ENCODE measurements around the gene IFNE.

IFNE gene, protein sequence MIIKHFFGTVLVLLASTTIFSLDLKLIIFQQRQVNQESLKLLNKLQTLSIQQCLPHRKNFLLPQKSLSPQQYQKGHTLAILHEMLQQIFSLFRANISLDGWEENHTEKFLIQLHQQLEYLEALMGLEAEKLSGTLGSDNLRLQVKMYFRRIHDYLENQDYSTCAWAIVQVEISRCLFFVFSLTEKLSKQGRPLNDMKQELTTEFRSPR

DNA sequence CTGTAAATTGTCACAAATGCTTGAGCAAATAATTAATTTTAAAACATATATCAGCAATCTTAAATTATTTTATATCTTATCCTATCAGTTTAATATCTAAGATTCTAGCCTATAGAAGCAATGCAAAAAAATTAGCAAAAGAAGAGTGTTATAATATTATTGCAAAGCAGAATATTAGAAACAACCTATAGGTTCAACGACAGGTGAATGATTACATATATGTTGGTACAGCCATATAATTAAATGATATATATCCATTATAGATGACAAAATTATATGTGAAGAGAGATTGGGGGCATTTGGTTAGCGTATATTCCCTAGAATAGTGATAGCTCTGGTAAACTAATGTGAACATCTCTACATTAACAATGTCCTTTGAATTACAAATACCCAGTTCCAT lies at the start of gene IFNE:
Gene IFNE, minus strand, starts transcription at position 101 of the 400 bp plus-strand sequence. CDS start 619 bp downstream, outside the sequence.
- no peak for TF ChIP-seq ZFX (IDR thresholded peaks at IDR 0.05)
- TF ChIP-seq, protein P1, sequence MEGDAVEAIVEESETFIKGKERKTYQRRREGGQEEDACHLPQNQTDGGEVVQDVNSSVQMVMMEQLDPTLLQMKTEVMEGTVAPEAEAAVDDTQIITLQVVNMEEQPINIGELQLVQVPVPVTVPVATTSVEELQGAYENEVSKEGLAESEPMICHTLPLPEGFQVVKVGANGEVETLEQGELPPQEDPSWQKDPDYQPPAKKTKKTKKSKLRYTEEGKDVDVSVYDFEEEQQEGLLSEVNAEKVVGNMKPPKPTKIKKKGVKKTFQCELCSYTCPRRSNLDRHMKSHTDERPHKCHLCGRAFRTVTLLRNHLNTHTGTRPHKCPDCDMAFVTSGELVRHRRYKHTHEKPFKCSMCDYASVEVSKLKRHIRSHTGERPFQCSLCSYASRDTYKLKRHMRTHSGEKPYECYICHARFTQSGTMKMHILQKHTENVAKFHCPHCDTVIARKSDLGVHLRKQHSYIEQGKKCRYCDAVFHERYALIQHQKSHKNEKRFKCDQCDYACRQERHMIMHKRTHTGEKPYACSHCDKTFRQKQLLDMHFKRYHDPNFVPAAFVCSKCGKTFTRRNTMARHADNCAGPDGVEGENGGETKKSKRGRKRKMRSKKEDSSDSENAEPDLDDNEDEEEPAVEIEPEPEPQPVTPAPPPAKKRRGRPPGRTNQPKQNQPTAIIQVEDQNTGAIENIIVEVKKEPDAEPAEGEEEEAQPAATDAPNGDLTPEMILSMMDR (conservative IDR thresholded peaks at IDR 0.05) = no peak
- H3K27ac ChIP-seq = no peak within 1 kb of the TSS

DNA sequence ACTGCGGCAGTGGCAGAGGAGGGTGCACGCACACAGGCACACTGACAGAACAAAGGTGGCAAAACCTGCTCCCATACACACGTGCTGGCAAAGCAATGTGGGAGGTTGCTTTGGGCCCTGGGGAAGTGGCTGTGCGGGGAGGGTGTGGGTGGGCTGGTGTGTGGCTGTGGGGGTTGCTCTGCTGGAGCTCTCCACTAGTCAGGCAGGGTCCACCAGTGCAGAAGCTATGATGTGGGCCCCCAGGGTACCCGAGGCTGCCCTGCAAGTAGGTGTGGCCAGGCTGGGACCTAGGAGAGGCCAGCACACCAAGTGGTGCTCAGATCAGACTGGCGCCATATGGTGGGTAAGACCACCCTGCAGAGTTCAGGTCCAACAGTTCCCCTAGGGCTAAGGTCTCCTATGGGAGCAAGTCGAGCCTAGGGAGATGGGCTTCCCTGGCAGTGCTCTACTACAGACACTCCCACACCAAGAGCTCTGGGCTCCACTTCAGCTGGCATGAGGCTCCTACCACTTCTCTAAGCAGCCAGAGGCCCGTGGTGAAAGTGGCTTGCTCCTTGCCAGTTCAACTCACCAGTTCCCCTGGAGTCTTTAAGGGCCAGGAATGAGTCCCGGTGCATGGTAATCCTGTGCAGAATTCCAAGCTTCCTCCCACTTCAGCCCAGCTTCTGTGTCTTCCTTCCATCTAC lies 46.2 kb upstream of the IFNE start:
- no peak overlapping the region for H3K27ac ChIP-seq

DNA sequence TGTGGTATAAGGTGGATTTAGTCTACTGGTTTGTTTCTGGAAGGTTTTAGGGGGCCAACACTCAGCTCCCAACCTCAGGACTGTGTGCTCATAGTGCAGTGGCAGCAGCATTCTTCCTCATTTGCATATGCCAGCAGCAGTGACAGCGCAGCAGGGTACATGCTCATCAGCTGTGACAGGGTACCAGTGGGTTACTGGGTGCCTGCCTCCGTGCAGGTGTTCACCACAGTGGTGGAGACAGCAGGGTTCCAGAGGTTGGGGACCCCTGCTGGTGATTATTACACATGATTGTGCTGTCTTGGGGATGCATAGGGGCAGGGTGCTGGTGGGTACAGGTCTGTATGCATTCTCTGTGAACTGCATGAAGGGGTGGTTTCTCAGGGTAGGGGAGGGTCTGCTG lies 45.5 kb upstream of the IFNE start:
- TF ChIP-seq, protein P1 (conservative IDR thresholded peaks at IDR 0.05) = no peak
- no peak for TF ChIP-seq ZFX (IDR thresholded peaks at IDR 0.05)
- no peak overlapping the region for H3K27ac ChIP-seq

More for the DNA sequence above, 46.2 kb upstream of the IFNE start:
- TF ChIP-seq ZFX (IDR thresholded peaks at IDR 0.05) = no peak
- TF ChIP-seq, protein P1 (conservative IDR thresholded peaks at IDR 0.05) = no peak

DNA sequence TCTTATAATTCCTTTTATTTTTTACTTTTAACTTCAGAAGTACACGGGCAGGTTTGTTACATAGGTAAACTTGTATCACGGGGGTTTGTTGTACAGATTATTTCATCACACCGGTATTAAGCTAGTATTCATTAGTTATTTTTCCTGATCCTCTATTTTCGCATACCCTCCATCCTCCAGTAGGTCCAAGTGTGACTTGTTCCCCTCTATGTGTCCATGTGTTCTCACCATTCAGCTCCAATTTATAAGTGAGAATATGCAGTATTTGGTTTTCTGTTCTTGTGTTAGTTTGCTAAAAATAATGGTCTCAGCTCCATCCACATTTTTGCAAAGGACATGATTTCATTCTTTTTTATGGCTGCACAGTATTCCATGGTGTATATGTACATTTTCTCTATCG lies 43.1 kb upstream of the IFNE start:
- H3K27ac ChIP-seq = no peak overlapping the region
- TF ChIP-seq, protein P1 (conservative IDR thresholded peaks at IDR 0.05) = no peak
- TF ChIP-seq ZFX (IDR thresholded peaks at IDR 0.05) = no peak

DNA sequence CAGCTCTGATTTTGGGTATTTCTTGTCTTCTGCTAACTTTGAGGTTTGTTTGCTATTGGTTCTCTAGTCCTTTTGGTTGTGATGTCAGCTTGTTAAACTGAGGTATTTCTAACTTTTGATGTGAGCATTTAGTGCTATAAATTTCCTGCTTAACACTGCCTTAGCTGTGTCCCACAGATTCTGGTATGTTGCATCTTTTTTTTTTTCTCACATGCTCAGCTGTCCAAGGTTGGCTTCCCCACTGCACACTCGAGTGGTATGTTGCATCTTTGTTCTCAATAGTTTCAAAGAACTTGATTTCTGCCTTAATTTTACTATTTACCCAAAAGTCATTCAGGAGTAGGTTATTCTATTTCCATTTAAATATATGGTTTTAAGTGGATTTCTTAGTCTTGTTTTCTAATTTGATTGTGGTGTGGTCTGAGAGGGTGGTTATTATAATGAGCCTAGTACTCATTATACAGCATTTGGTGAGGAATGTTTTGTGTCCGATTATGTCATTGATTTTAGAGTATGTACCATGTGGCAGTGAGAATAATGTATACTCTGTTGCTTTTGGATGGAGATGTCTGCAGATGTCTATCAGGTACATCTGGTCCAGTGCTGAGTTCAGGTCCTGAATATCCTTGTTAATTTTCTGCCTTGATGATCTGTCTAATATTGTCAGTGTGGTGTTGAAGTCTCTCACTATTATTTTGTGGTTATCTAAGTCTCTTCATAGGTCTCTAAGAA lies 42.2 kb upstream of the IFNE start:
- no peak for TF ChIP-seq ZFX (IDR thresholded peaks at IDR 0.05)
- TF ChIP-seq, protein P1 (conservative IDR thresholded peaks at IDR 0.05) = no peak
- no peak overlapping the region for H3K27ac ChIP-seq

DNA sequence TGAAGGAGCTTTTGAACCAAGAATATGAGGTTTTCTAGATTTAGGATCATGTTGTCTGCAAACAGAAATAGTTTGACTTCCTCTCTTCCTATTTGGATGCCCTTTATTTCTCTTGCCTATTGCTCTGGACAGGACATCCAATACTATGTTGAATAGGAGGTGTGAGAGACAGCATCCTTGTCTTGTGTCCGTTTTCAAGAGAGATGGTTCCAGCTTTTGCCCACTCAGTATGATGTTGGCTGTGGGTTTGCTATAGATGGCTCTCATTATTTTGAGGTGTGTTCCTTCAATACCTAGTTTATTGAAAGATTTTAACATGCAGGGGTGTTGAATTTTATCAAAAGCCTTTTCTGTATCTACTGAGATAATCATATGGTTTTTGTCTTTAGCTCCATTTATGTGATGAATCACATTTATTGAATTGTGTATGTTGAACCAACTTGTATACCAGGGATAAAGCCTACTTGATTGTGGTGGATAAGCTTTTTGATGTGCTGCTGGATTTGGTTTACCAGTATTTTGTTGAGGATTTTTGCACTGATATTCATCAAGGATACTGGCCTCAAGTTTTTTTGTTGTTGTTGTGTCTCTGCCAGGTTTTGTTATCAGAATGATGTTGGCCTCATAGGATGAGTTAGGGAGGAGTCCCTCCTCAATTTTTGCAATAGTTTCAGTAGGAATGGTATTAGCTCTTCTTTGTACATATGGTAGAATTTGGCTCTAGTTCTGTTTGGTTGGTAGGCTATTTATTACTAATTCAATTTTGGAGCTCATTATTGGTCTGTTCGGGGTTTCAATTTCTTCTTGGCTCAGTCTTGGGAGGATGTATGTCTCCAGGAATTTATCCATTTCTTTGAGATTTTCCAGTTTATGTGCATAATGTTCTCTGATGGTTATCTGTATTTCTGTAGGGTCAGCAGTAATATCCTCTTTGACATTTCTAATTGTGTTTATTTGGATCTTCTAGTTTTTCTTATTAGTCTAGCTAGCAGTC lies 41.2 kb upstream of the IFNE start:
- TF ChIP-seq, protein P1 (conservative IDR thresholded peaks at IDR 0.05) = no peak
- TF ChIP-seq ZFX (IDR thresholded peaks at IDR 0.05) = no peak
- no peak overlapping the region for H3K27ac ChIP-seq
